Measurements from ENCODE around the gene FMNL3.
"Not testable (repeated sequence)": the region's sequence is repeated elsewhere in the genome, so short reads cannot be mapped to it uniquely, and the experiment has no call there.

Gene FMNL3

DNA sequence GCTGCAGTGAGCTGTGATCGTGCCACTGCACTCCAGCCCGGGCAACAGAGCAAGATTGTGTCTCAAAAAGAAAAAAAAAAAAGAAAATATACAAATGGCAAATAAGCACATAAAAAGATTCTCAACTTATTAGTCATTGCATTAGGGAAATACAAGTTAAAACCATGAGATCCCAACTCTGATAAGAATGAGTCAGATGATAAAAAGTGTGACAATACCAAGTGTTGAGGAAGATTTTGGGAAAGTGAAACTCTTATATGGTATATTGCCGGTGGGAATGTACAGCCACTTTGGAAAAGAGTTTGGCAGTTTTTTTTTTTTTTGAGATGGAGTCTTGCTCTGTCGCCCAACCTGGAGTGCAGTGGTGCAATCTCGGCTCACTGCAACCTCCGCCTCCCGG lies 91.5 kb downstream of the FMNL3 start:
- DNase-seq (ENCODE audit: low read depth in 2 of 2) = peak; percentile 9 to 51
- TF ChIP-seq, protein P1, sequence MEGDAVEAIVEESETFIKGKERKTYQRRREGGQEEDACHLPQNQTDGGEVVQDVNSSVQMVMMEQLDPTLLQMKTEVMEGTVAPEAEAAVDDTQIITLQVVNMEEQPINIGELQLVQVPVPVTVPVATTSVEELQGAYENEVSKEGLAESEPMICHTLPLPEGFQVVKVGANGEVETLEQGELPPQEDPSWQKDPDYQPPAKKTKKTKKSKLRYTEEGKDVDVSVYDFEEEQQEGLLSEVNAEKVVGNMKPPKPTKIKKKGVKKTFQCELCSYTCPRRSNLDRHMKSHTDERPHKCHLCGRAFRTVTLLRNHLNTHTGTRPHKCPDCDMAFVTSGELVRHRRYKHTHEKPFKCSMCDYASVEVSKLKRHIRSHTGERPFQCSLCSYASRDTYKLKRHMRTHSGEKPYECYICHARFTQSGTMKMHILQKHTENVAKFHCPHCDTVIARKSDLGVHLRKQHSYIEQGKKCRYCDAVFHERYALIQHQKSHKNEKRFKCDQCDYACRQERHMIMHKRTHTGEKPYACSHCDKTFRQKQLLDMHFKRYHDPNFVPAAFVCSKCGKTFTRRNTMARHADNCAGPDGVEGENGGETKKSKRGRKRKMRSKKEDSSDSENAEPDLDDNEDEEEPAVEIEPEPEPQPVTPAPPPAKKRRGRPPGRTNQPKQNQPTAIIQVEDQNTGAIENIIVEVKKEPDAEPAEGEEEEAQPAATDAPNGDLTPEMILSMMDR (IDR thresholded peaks at IDR 0.05; ENCODE audit: low read depth, low read length) = no peak
- no peak overlapping the region for H3K4me3 ChIP-seq (replicated peaks in 1 of 2; ENCODE audit: low read depth in 2 of 2, low read length in 2 of 2)

DNA sequence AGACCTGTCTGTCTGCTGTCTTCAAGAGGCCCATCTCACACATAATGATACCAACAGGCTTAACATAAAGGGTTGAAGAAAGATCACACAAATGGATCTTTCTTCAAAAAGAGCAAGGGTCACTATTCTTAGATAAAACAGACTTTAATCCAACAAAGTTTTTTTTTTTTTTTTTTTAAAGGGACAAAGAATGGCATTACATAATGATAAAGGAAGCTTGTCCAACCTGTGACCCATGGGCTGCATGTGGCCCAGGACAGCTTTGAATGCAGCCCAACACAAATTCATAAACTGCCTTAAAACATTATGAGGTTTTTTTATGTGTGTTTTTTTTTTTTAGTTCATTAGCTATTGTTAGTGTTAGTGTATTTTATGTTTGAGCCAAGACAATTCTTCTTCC lies 95.0 kb downstream of the FMNL3 start:
- no peak for DNase-seq (ENCODE audit: low read depth in 2 of 2)
- TF ChIP-seq, protein P1 (IDR thresholded peaks at IDR 0.05; ENCODE audit: low read depth, low read length) = no peak
- no peak overlapping the region for H3K4me3 ChIP-seq (replicated peaks in 1 of 2; ENCODE audit: low read depth in 2 of 2, low read length in 2 of 2)

GRCh38 chr12:49610785-49611184 lies 96.4 kb downstream of the FMNL3 start:
- not testable (repeated sequence) for H3K4me3 ChIP-seq (replicated peaks in 1 of 2; ENCODE audit: low read depth in 2 of 2, low read length in 2 of 2); DNase-seq (ENCODE audit: low read depth in 2 of 2)

DNA sequence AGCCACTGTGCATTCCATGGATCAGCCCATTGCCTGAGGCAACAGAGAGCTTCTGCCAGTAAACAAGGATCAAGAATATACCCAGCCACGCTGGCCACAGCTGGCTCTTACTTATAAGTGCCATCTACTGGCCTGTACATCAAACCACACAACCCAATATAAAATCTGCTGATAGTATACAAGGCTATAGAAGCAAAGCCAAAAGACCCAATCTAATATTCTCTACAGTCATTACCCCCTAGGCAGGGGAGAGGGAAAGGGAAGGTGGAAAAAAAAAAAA lies 97.4 kb downstream of the FMNL3 start:
- no peak for DNase-seq (ENCODE audit: low read depth in 2 of 2)
- TF ChIP-seq, protein P1 (IDR thresholded peaks at IDR 0.05; ENCODE audit: low read depth, low read length) = peak; percentile 23
- no peak overlapping the region for H3K4me3 ChIP-seq (replicated peaks in 1 of 2; ENCODE audit: low read depth in 2 of 2, low read length in 2 of 2)

- H3K4me3 ChIP-seq (replicated peaks in 1 of 2; ENCODE audit: low read depth in 2 of 2, low read length in 2 of 2) = no peak overlapping the region
- TF ChIP-seq, protein P1 (IDR thresholded peaks at IDR 0.05; ENCODE audit: low read depth, low read length) = no peak
- no peak for DNase-seq (ENCODE audit: low read depth in 2 of 2)
These were observed 97.9 kb downstream of the FMNL3 start for GRCh38 chr12:49609059-49609874.

GRCh38 chr12:49605539-49605938 lies 101.7 kb downstream of the FMNL3 start, which contains the start of gene FAM186B:
Gene FAM186B (minus strand): TSS chr12:49605639. CDS start chr12:49605477, 162 bp downstream.
- not testable (repeated sequence) for DNase-seq (ENCODE audit: low read depth in 2 of 2); H3K4me3 ChIP-seq (replicated peaks in 1 of 2; ENCODE audit: low read depth in 2 of 2, low read length in 2 of 2)

- H3K4me3 ChIP-seq (replicated peaks in 1 of 2; ENCODE audit: low read depth in 2 of 2, low read length in 2 of 2) = no peak overlapping the region
- TF ChIP-seq, protein P1 (IDR thresholded peaks at IDR 0.05; ENCODE audit: low read depth, low read length) = no peak
- no peak for DNase-seq (ENCODE audit: low read depth in 2 of 2)
These were observed 102.3 kb downstream of the FMNL3 start for GRCh38 chr12:49604856-49605255.

DNA sequence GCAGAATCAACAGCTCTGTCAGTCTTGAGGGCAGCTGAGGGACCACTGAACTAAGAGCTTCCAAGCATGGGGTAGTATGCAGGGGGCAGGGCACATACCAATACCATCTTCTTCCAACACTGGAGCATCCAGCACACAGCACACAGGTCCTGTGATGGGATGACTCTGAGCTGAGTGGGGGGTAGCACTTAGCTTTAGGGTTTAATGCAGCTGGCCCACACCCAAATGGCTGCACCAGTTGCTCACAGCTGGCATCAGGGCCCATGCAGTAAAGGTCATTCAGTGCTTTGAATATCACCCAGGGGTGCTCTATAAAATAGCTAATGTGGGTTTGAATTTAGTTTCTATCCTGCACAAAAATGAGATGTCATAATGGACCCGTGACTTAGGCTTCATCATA lies 103.5 kb downstream of the FMNL3 start:
- TF ChIP-seq, protein P1 (IDR thresholded peaks at IDR 0.05; ENCODE audit: low read depth, low read length) = no peak
- no peak for DNase-seq (ENCODE audit: low read depth in 2 of 2)
- H3K4me3 ChIP-seq (replicated peaks in 1 of 2; ENCODE audit: low read depth in 2 of 2, low read length in 2 of 2) = no peak overlapping the region

Measured in cardiac fibroblast (primary cell).